HEK293 (cell line): ENCODE data around the gene C5orf34.

ENCODE experiments used
- CTCF ChIA-PET: fragments of 350-600 bp; formaldehyde crosslinking; extraction: SDS; loops from one replicate; lab custom pipeline; 2021; ENCODE audit warnings: antibody characterized with exemption; lab: Yijun Ruan, JAX
- POLR2A ChIA-PET: fragments of 300-600 bp; formaldehyde crosslinking; extraction: SDS; loops from one replicate; lab custom pipeline; 2020; ENCODE audit warnings: antibody characterized with exemption, inconsistent platforms; lab: Yijun Ruan, JAX
- H3K27ac ChIP-seq: fragments of 200-500 bp; sonication (Bioruptor generic); 2 replicates; pipeline ENCODE4 v1.5.1; 2014; ENCODE audit warnings: low read depth, low read length, control low read depth, inconsistent platforms; ENCODE audit errors: extremely low read depth
- H3K36me3 ChIP-seq, 2 experiments: fragments of 200-500 bp in 1 of 2; sonication (Bioruptor generic) in 1 of 2; 1 replicate in 1 of 2; 2 replicates in 1 of 2; pipeline ENCODE4 v1.5.1; 2014 to 2017; ENCODE audit warnings: inconsistent platforms in 2 of 2, low read length in 2 of 2; ENCODE audit not compliant: control insufficient read depth in 2 of 2, insufficient read depth in 1 of 2
- H3K4me1 ChIP-seq: fragments of 200-500 bp; sonication (Bioruptor generic); 2 replicates; pipeline ENCODE4 v1.5.1; 2014; ENCODE audit warnings: mild to moderate bottlenecking, low read length, inconsistent platforms; ENCODE audit not compliant: control insufficient read depth, insufficient read depth
- H3K4me3 ChIP-seq: 2 replicates; pipeline ENCODE4 v1.5.1; 2011; ENCODE audit warnings: low read depth, mild to moderate bottlenecking, control low read depth, low read length, moderate library complexity
- H3K9me3 ChIP-seq: fragments of 200-500 bp; sonication (Bioruptor generic); 2 replicates; pipeline ENCODE4 v1.5.1; 2014; ENCODE audit warnings: low read depth, low read length, inconsistent platforms; ENCODE audit not compliant: control insufficient read depth, insufficient read depth
- BCL11A ChIP-seq: fragments of 450-650 bp; formaldehyde crosslinking; IDR thresholded peaks from 2 replicates; pipeline ENCODE4 v1.5.1; 2016; ENCODE audit warnings: low read depth, missing biosample characterization, missing genetic modification characterization
- GFI1B ChIP-seq: fragments of 450-650 bp; formaldehyde crosslinking; IDR thresholded peaks from 2 replicates; pipeline ENCODE4 v1.5.1; 2016; ENCODE audit warnings: missing biosample characterization, missing genetic modification characterization
- HOXD13 ChIP-seq: sonication (generic); formaldehyde crosslinking; IDR thresholded peaks from 2 replicates; pipeline ENCODE4 v1.8.0; 2022; ENCODE audit warnings: missing genetic modification reagents, borderline replicate concordance
- KLF17 ChIP-seq: fragments of 450-650 bp; formaldehyde crosslinking; IDR thresholded peaks from 2 replicates; pipeline ENCODE4 v1.5.1; 2016; ENCODE audit warnings: missing biosample characterization, missing genetic modification characterization
- KLF7 ChIP-seq: fragments of 450-650 bp; formaldehyde crosslinking; IDR thresholded peaks from 2 replicates; pipeline ENCODE4 v1.5.1; 2016; ENCODE audit warnings: missing biosample characterization, missing genetic modification characterization, borderline replicate concordance
- MZF1 ChIP-seq: fragments of 450-650 bp; formaldehyde crosslinking; IDR thresholded peaks from 2 replicates; pipeline ENCODE4 v1.5.1; 2017; ENCODE audit warnings: missing biosample characterization, missing genetic modification characterization, borderline replicate concordance
- SETDB1 ChIP-seq: IDR thresholded peaks from one replicate; pipeline ENCODE4 v1.6.1; 2017; ENCODE audit warnings: mild to moderate bottlenecking, low read length, moderate library complexity, mixed read lengths; ENCODE audit not compliant: insufficient read length
- TRIM28 ChIP-seq: IDR thresholded peaks from 2 replicates; pipeline ENCODE4 v1.6.1; 2011; ENCODE audit warnings: low read length, control low read depth, borderline replicate concordance
- ZBTB1 ChIP-seq: fragments of 450-650 bp; formaldehyde crosslinking; IDR thresholded peaks from 2 replicates; pipeline ENCODE4 v1.5.1; 2016; ENCODE audit warnings: missing biosample characterization, missing genetic modification characterization
- ZBTB20 ChIP-seq: fragments of 450-650 bp; formaldehyde crosslinking; IDR thresholded peaks from 2 replicates; pipeline ENCODE4 v1.5.1; 2016; ENCODE audit warnings: missing biosample characterization, missing genetic modification characterization
- ZBTB8A ChIP-seq: fragments of 450-650 bp; formaldehyde crosslinking; IDR thresholded peaks from 2 replicates; pipeline ENCODE4 v1.5.1; 2016; ENCODE audit warnings: missing biosample characterization, missing genetic modification characterization
- ZNF121 ChIP-seq: fragments of 450-650 bp; formaldehyde crosslinking; IDR thresholded peaks from 2 replicates; pipeline ENCODE4 v1.5.1; 2016; ENCODE audit warnings: missing biosample characterization, missing genetic modification characterization
- ZNF132 ChIP-seq: fragments of 450-650 bp; formaldehyde crosslinking; IDR thresholded peaks from 2 replicates; pipeline ENCODE4 v1.5.1; 2017; ENCODE audit warnings: missing biosample characterization, missing genetic modification characterization, borderline replicate concordance
- ZNF155 ChIP-seq: fragments of 450-650 bp; formaldehyde crosslinking; IDR thresholded peaks from 2 replicates; pipeline ENCODE4 v1.5.1; 2016; ENCODE audit warnings: missing biosample characterization, missing genetic modification characterization
- ZNF19 ChIP-seq: fragments of 450-650 bp; formaldehyde crosslinking; IDR thresholded peaks from 2 replicates; pipeline ENCODE4; 2016; ENCODE audit warnings: missing biosample characterization, missing genetic modification characterization, low read depth
- ZNF239 ChIP-seq: fragments of 450-650 bp; formaldehyde crosslinking; IDR thresholded peaks from 2 replicates; pipeline ENCODE4 v1.5.1; 2016; ENCODE audit warnings: missing biosample characterization, missing genetic modification characterization
- ZNF292 ChIP-seq: fragments of 450-650 bp; formaldehyde crosslinking; IDR thresholded peaks from 2 replicates; pipeline ENCODE4 v1.5.1; 2016; ENCODE audit warnings: low read depth, missing biosample characterization, missing genetic modification characterization, borderline replicate concordance
- ZNF302 ChIP-seq: fragments of 450-650 bp; formaldehyde crosslinking; IDR thresholded peaks from 2 replicates; pipeline ENCODE4 v1.5.1; 2016; ENCODE audit warnings: missing biosample characterization, missing genetic modification characterization, low read depth
- ZNF311 ChIP-seq: fragments of 450-650 bp; formaldehyde crosslinking; IDR thresholded peaks from 2 replicates; pipeline ENCODE4 v1.5.1; 2017; ENCODE audit warnings: missing biosample characterization, missing genetic modification characterization, borderline replicate concordance
- ZNF423 ChIP-seq: fragments of 450-650 bp; formaldehyde crosslinking; IDR thresholded peaks from 2 replicates; pipeline ENCODE4 v1.5.1; 2016; ENCODE audit warnings: missing biosample characterization, missing genetic modification characterization
- ZNF473 ChIP-seq: fragments of 450-650 bp; formaldehyde crosslinking; IDR thresholded peaks from 2 replicates; pipeline ENCODE4 v1.5.1; 2017; ENCODE audit warnings: missing biosample characterization, missing genetic modification characterization
- ZNF544 ChIP-seq: fragments of 450-650 bp; formaldehyde crosslinking; IDR thresholded peaks from 2 replicates; pipeline ENCODE4 v1.5.0; 2017; ENCODE audit warnings: missing biosample characterization, missing genetic modification characterization
- ZNF549 ChIP-seq: fragments of 450-650 bp; IDR thresholded peaks from 2 replicates; pipeline ENCODE4 v1.5.1; 2018; ENCODE audit warnings: missing biosample characterization, missing genetic modification characterization, mild to moderate bottlenecking, inconsistent platforms, moderate library complexity
- ZNF596 ChIP-seq: fragments of 450-650 bp; IDR thresholded peaks from 2 replicates; pipeline ENCODE4 v1.5.0; 2018; ENCODE audit warnings: missing biosample characterization, mild to moderate bottlenecking, missing genetic modification characterization, moderate library complexity
- ZNF623 ChIP-seq: fragments of 450-650 bp; formaldehyde crosslinking; IDR thresholded peaks from 2 replicates; pipeline ENCODE4 v1.5.1; 2016; ENCODE audit warnings: missing biosample characterization, missing genetic modification characterization
- ZNF664 ChIP-seq: fragments of 450-650 bp; formaldehyde crosslinking; IDR thresholded peaks from 2 replicates; pipeline ENCODE4 v1.5.1; 2016; ENCODE audit warnings: missing biosample characterization, missing genetic modification characterization
- ZNF76 ChIP-seq: fragments of 450-650 bp; formaldehyde crosslinking; IDR thresholded peaks from 2 replicates; pipeline ENCODE4; 2016; ENCODE audit warnings: low read depth, missing biosample characterization, missing genetic modification characterization, borderline replicate concordance
- ZNF837 ChIP-seq: fragments of 450-650 bp; formaldehyde crosslinking; IDR thresholded peaks from 2 replicates; pipeline ENCODE4 v1.5.1; 2016; ENCODE audit warnings: missing biosample characterization, missing genetic modification characterization
- TF ChIP-seq, protein P1 (sequence below): fragments of 450-650 bp; formaldehyde crosslinking; IDR thresholded peaks from 2 replicates; pipeline ENCODE4 v1.5.0; 2017; ENCODE audit warnings: missing biosample characterization, missing genetic modification characterization, borderline replicate concordance
- TF ChIP-seq, protein P2 (sequence below): fragments of 450-650 bp; formaldehyde crosslinking; IDR thresholded peaks from 2 replicates; pipeline ENCODE4 v1.5.1; 2017; ENCODE audit warnings: missing biosample characterization, missing genetic modification characterization
- TF ChIP-seq, protein P3 (sequence below): fragments of 450-650 bp; formaldehyde crosslinking; IDR thresholded peaks from 2 replicates; pipeline ENCODE4 v1.5.1; 2016; ENCODE audit warnings: missing biosample characterization, missing genetic modification characterization
- TF ChIP-seq, protein P4 (sequence below): fragments of 450-650 bp; formaldehyde crosslinking; IDR thresholded peaks from 2 replicates; pipeline ENCODE4 v1.5.1; 2016; ENCODE audit warnings: missing biosample characterization, missing genetic modification characterization

C5orf34 gene

DNA sequence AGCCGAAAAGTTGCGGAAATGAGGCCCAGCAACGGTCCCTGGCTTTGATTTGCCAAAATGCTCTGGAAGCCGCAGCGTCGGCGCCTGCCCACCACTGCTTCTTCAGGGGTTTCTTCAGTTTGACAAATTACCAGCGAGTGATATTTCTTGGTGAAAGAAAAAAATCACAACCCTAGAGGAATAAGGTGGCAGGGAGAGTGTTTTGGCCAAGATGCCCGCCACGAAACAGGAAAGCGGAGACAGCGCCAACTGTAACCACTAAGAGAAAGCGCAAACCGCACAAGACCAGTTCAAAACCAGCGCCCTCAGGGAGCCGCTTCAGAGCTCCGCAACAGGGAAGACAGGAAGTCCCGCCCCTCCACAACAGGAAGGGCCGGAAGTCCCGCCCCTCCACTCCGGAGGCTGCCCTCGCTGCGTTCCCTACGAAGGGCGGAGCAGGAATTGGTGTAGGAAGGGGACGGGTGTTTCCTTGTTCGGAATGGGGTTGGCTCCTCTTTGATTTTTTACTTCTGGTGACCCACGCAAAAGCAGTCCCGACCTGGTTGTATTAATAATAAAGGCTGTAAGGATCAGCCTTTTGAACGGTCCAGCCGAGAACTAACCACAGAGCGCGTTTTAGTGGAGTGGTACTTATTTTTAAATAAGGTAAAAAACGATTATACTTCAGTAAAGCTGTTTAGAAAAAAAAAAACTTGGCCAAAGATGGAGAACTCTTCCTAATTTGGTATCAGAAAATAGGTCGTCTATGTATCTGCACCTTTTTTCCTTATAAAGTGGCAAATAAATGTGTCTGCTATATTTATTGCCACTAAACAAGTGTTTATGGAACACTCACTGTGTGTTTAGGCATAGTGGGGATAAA is at the start of gene C5orf34:
C5orf34 (minus strand) TSS at position 333 of the 862 bp plus-strand sequence. CDS start 5,809 bp downstream, outside the sequence.
- Histone ChIP-seq H3K9me3 (no peaks in the 10 kb centered on the region), H3K36me3 (peaks cover 0 to 6% of the 10 kb centered on the region in 2 experiments; a peak in 1 of 3 replicates), H3K4me1 (peaks cover 5% of the 10 kb centered on the region; the same call in 1 of the 2 replicates), H3K27ac (peak within 1 kb of the TSS; percentile 81), H3K4me3 (peak within 1 kb of the TSS; percentile 84)
- ChIA-PET POLR2A (interaction anchor here (0.5 to 2.2 kb wide), 16 partner anchors 9 to 484 kb away, joined by 3 to 39 read pairs (median 6); partner anchors contain the start of genes HMGCS1, NNT and TMEM267), CTCF (interaction anchor here (0.6 to 1.3 kb wide), 5 partner anchors 11 to 1298 kb away, joined by 3 to 7 read pairs (median 4); partner anchors contain the start of gene TMEM267)
- TF ChIP-seq, protein P1, sequence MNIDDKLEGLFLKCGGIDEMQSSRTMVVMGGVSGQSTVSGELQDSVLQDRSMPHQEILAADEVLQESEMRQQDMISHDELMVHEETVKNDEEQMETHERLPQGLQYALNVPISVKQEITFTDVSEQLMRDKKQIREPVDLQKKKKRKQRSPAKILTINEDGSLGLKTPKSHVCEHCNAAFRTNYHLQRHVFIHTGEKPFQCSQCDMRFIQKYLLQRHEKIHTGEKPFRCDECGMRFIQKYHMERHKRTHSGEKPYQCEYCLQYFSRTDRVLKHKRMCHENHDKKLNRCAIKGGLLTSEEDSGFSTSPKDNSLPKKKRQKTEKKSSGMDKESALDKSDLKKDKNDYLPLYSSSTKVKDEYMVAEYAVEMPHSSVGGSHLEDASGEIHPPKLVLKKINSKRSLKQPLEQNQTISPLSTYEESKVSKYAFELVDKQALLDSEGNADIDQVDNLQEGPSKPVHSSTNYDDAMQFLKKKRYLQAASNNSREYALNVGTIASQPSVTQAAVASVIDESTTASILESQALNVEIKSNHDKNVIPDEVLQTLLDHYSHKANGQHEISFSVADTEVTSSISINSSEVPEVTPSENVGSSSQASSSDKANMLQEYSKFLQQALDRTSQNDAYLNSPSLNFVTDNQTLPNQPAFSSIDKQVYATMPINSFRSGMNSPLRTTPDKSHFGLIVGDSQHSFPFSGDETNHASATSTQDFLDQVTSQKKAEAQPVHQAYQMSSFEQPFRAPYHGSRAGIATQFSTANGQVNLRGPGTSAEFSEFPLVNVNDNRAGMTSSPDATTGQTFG (tag by site-specific recombination) = no peak
- no peak for TF ChIP-seq BCL11A (tag by site-specific recombination)
- no peak for TF ChIP-seq KLF17 (tag by site-specific recombination)
- 0 out of 2 replicates have a peak, but pooled peaks have one; percentile 53 for TF ChIP-seq MZF1
- TF ChIP-seq ZNF19 = no peak
- peak; percentile 44; the same call in 1 of the 2 replicates for TF ChIP-seq ZBTB20 (tag by site-specific recombination)
- no peak for TF ChIP-seq ZNF311
- TF ChIP-seq ZNF473 = no peak
- no peak for TF ChIP-seq ZNF155 (tag by site-specific recombination)
- no peak for TF ChIP-seq ZNF423
- TF ChIP-seq ZNF302 (tag by site-specific recombination) = no peak
- TF ChIP-seq KLF7 = no peak
- TF ChIP-seq ZNF132 (tag by site-specific recombination) = no peak
- TF ChIP-seq ZBTB1 (tag by site-specific recombination) = no peak
- TF ChIP-seq ZNF664 (tag by site-specific recombination) = no peak
- TF ChIP-seq ZNF239 = no peak
- TF ChIP-seq ZNF549 (tag by site-specific recombination) = no peak
- TF ChIP-seq ZNF544 (tag by site-specific recombination) = no peak
- no peak for TF ChIP-seq ZNF623 (tag by site-specific recombination)
- TF ChIP-seq, protein P2, sequence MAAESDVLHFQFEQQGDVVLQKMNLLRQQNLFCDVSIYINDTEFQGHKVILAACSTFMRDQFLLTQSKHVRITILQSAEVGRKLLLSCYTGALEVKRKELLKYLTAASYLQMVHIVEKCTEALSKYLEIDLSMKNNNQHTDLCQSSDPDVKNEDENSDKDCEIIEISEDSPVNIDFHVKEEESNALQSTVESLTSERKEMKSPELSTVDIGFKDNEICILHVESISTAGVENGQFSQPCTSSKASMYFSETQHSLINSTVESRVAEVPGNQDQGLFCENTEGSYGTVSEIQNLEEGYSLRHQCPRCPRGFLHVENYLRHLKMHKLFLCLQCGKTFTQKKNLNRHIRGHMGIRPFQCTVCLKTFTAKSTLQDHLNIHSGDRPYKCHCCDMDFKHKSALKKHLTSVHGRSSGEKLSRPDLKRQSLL (tag by site-specific recombination) = no peak
- TF ChIP-seq HOXD13 = no peak; the same call in 1 of the 2 replicates
- no peak for TF ChIP-seq ZNF596 (tag by site-specific recombination)
- TF ChIP-seq ZNF292 = no peak
- TF ChIP-seq SETDB1 = peak; percentile 10
- TF ChIP-seq ZNF76 (tag by site-specific recombination) = no peak
- no peak for TF ChIP-seq ZBTB8A
- TF ChIP-seq, protein P3, sequence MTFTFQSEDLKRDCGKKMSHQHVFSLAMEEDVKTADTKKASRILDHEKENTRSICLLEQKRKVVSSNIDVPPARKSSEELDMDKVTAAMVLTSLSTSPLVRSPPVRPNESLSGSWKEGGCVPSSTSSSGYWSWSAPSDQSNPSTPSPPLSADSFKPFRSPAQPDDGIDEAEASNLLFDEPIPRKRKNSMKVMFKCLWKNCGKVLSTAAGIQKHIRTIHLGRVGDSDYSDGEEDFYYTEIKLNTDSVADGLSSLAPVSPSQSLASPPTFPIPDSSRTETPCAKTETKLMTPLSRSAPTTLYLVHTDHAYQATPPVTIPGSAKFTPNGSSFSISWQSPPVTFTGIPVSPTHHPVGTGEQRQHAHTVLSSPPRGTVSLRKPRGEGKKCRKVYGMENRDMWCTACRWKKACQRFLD (tag by site-specific recombination) = no peak
- peak; percentile 82 for TF ChIP-seq GFI1B
- TF ChIP-seq, protein P4, sequence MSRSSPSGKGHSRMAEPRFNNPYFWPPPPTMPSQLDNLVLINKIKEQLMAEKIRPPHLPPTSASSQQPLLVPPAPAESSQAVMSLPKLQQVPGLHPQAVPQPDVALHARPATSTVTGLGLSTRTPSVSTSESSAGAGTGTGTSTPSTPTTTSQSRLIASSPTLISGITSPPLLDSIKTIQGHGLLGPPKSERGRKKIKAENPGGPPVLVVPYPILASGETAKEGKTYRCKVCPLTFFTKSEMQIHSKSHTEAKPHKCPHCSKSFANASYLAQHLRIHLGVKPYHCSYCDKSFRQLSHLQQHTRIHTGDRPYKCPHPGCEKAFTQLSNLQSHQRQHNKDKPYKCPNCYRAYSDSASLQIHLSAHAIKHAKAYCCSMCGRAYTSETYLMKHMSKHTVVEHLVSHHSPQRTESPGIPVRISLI (tag by site-specific recombination) = peak; percentile 94
- TF ChIP-seq ZNF837 (tag by site-specific recombination) = no peak
- TF ChIP-seq TRIM28 = peak; percentile 61; the same call in 1 of the 2 replicates
- no peak for TF ChIP-seq ZNF121 (tag by site-specific recombination)
